Measurements from ENCODE around the gene SYTL2.

- TF ChIP-seq, protein P1, sequence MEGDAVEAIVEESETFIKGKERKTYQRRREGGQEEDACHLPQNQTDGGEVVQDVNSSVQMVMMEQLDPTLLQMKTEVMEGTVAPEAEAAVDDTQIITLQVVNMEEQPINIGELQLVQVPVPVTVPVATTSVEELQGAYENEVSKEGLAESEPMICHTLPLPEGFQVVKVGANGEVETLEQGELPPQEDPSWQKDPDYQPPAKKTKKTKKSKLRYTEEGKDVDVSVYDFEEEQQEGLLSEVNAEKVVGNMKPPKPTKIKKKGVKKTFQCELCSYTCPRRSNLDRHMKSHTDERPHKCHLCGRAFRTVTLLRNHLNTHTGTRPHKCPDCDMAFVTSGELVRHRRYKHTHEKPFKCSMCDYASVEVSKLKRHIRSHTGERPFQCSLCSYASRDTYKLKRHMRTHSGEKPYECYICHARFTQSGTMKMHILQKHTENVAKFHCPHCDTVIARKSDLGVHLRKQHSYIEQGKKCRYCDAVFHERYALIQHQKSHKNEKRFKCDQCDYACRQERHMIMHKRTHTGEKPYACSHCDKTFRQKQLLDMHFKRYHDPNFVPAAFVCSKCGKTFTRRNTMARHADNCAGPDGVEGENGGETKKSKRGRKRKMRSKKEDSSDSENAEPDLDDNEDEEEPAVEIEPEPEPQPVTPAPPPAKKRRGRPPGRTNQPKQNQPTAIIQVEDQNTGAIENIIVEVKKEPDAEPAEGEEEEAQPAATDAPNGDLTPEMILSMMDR (IDR thresholded peaks at IDR 0.05), result no peak
- no peak for TF ChIP-seq POLR2A (IDR thresholded peaks at IDR 0.05)
These were observed 55.2 kb downstream of the SYTL2 start for GRCh38 chr11:85755701-85756100.

Measured in breast epithelium (tissue), 3 donors.